ENCODE data around the gene CFAP45.

The CFAP45 gene

GRCh38 chr1:159946242-159947187 is 46.5 kb upstream of the CFAP45 start:
- Histone ChIP-seq H3K23ac (ENCODE audit: low read depth, low read length, poor library complexity) (no peak overlapping the region), H2BK120ac (ENCODE audit: low read depth, low read length) (no peak overlapping the region), H3K9ac (ENCODE audit: low read depth, low read length, poor library complexity) (peak overlapping the region; percentile 82), H3K14ac (ENCODE audit: low read length) (no peak overlapping the region), H3K4me2 (ENCODE audit: insufficient read depth, low read length, poor library complexity, severe bottlenecking) (peak overlapping the region; percentile 71), H2BK12ac (ENCODE audit: low read length) (no peak overlapping the region), H2AK5ac (ENCODE audit: low read depth, low read length) (peak overlapping the region; percentile 3), H3K36me3 (replicated peaks in 1 of 2; ENCODE audit: control insufficient read depth in 2 of 2, insufficient read depth in 2 of 2, low read length in 2 of 2) (no peaks in the 10 kb centered on the region), H2AFZ (ENCODE audit: low read length) (peak overlapping the region; percentile 98), H2BK15ac (ENCODE audit: low read length) (peak overlapping the region; percentile 66), H3K4ac (ENCODE audit: low read length) (no peak overlapping the region), H4K91ac (ENCODE audit: low read depth, low read length, poor library complexity) (no peak overlapping the region), H3K79me1 (ENCODE audit: low read depth, low read length) (peaks cover 10% of the 10 kb centered on the region), H3K9me3 (replicated peaks in 1 of 2; ENCODE audit: control insufficient read depth in 2 of 2, insufficient read depth in 1 of 2, low read depth in 1 of 2, low read length in 2 of 2) (no peaks in the 10 kb centered on the region), H3K18ac (ENCODE audit: low read length) (peak overlapping the region; percentile 92), H2BK5ac (ENCODE audit: low read length) (no peak overlapping the region), H3K27me3 (ENCODE audit: control insufficient read depth in 3 of 3, insufficient read depth in 3 of 3, low read depth in 1 of 3, low read length in 3 of 3) (peaks cover 0 to 53% (median 0%) of the 10 kb centered on the region in 3 experiments), H3K4me1 (ENCODE audit: control insufficient read depth in 2 of 2, insufficient read depth in 1 of 2, low read depth in 1 of 2, low read length in 2 of 2) (peaks cover 10 to 28% of the 10 kb centered on the region in 2 donors), H4K8ac (ENCODE audit: low read depth, low read length) (no peak overlapping the region), H3K27ac (replicated peaks; ENCODE audit: low read length) (no peak overlapping the region), H3K4me3 (ENCODE audit: low read length in 2 of 2) (peak overlapping the region; percentile 78 to 79)
- DNase-seq (ENCODE audit: low spot score), result no peak
- WGBS, 2 donors (ENCODE audit: extremely low coverage in 2 of 2, insufficient read length in 2 of 2, insufficient replicate concordance in 1 of 2), result no CpG with 5 or more reads among the region's 9 CpGs

DNA sequence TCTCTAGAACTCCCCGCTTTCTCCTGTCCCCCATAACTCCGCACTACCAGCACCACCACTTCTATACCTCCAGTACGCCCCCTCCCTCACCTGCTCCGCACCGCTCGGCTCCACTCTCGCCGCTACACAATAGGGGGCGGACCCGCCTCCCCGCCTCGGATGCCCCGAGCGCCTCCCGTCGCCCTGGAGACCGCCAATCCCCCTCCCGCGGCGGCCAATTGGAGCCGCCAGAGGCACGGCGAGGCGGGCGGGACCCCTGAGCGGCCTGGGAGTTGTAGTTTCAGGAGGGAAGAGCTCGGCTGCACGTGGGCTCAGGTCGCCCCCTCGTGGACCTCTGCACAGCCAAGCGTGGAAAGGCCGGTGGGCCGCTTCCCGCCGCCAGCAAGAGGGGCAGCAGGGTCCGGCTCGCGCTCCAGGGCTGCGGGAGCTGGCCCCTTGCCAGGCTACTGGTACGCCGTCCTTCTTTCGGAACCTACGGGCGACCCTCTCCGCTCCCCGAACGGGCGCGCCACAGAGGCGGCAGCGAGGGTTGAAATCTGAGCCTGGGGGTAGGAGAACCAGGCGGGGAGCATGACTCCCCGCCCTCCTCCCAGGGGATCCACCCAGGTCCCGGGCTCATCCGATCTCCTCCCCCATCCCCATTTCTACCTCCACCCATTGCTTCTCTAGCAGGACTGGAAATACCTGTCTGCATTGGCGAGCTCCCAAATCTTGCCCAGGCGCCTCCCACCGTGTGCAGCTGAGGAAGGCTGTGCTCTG is 45.7 kb upstream of the CFAP45 start, which contains the start of gene IGSF9:
Gene IGSF9, minus strand, starts transcription at position 131 of the 759 bp plus-strand sequence. CDS start 2,159 bp downstream, outside the sequence.
- H3K4ac ChIP-seq (ENCODE audit: low read length), result no peak within 1 kb of the TSS
- H3K27me3 ChIP-seq (ENCODE audit: control insufficient read depth in 3 of 3, insufficient read depth in 3 of 3, low read depth in 1 of 3, low read length in 3 of 3), result peaks cover 0 to 45% (median 0%) of the 10 kb centered on the region in 3 experiments
- H2BK12ac ChIP-seq (ENCODE audit: low read length), result peak within 1 kb of the TSS; percentile 41
- H4K8ac ChIP-seq (ENCODE audit: low read depth, low read length), result no peak within 1 kb of the TSS
- no peaks in the 10 kb centered on the region for H3K9me3 ChIP-seq (replicated peaks in 1 of 2; ENCODE audit: control insufficient read depth in 2 of 2, insufficient read depth in 1 of 2, low read depth in 1 of 2, low read length in 2 of 2)
- H3K4me1 ChIP-seq (ENCODE audit: control insufficient read depth in 2 of 2, insufficient read depth in 1 of 2, low read depth in 1 of 2, low read length in 2 of 2), result peaks cover 19 to 36% of the 10 kb centered on the region in 2 donors
- H3K4me2 ChIP-seq (ENCODE audit: insufficient read depth, low read length, poor library complexity, severe bottlenecking), result peak within 1 kb of the TSS; percentile 71
- no peak within 1 kb of the TSS for H3K14ac ChIP-seq (ENCODE audit: low read length)
- peaks cover 10% of the 10 kb centered on the region for H3K79me1 ChIP-seq (ENCODE audit: low read depth, low read length)
- peak within 1 kb of the TSS; percentile 33 for H2BK120ac ChIP-seq (ENCODE audit: low read depth, low read length)
- H2BK5ac ChIP-seq (ENCODE audit: low read length), result no peak within 1 kb of the TSS
- peak within 1 kb of the TSS; percentile 6 for H3K23ac ChIP-seq (ENCODE audit: low read depth, low read length, poor library complexity)
- no peak within 1 kb of the TSS for H4K91ac ChIP-seq (ENCODE audit: low read depth, low read length, poor library complexity)
- no CpG with 5 or more reads among the region's 58 CpGs for WGBS, 2 donors (ENCODE audit: extremely low coverage in 2 of 2, insufficient read length in 2 of 2, insufficient replicate concordance in 1 of 2)
- DNase-seq (ENCODE audit: low spot score), result peak; percentile 93
- H3K4me3 ChIP-seq (ENCODE audit: low read length in 2 of 2), result peak within 1 kb of the TSS; percentile 78 to 83
- no peak within 1 kb of the TSS for H3K27ac ChIP-seq (replicated peaks; ENCODE audit: low read length)
- peak within 1 kb of the TSS; percentile 82 for H3K9ac ChIP-seq (ENCODE audit: low read depth, low read length, poor library complexity)
- peak within 1 kb of the TSS; percentile 98 for H2AFZ ChIP-seq (ENCODE audit: low read length)
- H3K18ac ChIP-seq (ENCODE audit: low read length), result peak within 1 kb of the TSS; percentile 92
- H3K36me3 ChIP-seq (replicated peaks in 1 of 2; ENCODE audit: control insufficient read depth in 2 of 2, insufficient read depth in 2 of 2, low read length in 2 of 2), result no peaks in the 10 kb centered on the region
- peak within 1 kb of the TSS; percentile 66 for H2AK5ac ChIP-seq (ENCODE audit: low read depth, low read length)
- peak within 1 kb of the TSS; percentile 66 for H2BK15ac ChIP-seq (ENCODE audit: low read length)

- Histone ChIP-seq H3K4ac (ENCODE audit: low read length) (no peak overlapping the region), H3K9ac (ENCODE audit: low read depth, low read length, poor library complexity) (peak overlapping the region; percentile 36), H2AFZ (ENCODE audit: low read length) (peak overlapping the region; percentile 98), H3K9me3 (replicated peaks in 1 of 2; ENCODE audit: control insufficient read depth in 2 of 2, insufficient read depth in 1 of 2, low read depth in 1 of 2, low read length in 2 of 2) (no peaks in the 10 kb centered on the region), H2BK12ac (ENCODE audit: low read length) (peak overlapping the region; percentile 41), H4K8ac (ENCODE audit: low read depth, low read length) (no peak overlapping the region), H2BK15ac (ENCODE audit: low read length) (peak overlapping the region; percentile 49), H3K18ac (ENCODE audit: low read length) (peak overlapping the region; percentile 88), H3K4me1 (ENCODE audit: control insufficient read depth in 2 of 2, insufficient read depth in 1 of 2, low read depth in 1 of 2, low read length in 2 of 2) (peaks cover 24 to 39% of the 10 kb centered on the region in 2 donors), H3K27ac (replicated peaks; ENCODE audit: low read length) (no peak overlapping the region), H2BK120ac (ENCODE audit: low read depth, low read length) (peak overlapping the region; percentile 33), H3K4me3 (ENCODE audit: low read length in 2 of 2) (peak overlapping the region; percentile 78 to 83), H4K91ac (ENCODE audit: low read depth, low read length, poor library complexity) (no peak overlapping the region), H3K4me2 (ENCODE audit: insufficient read depth, low read length, poor library complexity, severe bottlenecking) (peak overlapping the region; percentile 60), H3K27me3 (ENCODE audit: control insufficient read depth in 3 of 3, insufficient read depth in 3 of 3, low read depth in 1 of 3, low read length in 3 of 3) (peaks cover 0 to 36% (median 0%) of the 10 kb centered on the region in 3 experiments), H2BK5ac (ENCODE audit: low read length) (no peak overlapping the region), H3K36me3 (replicated peaks in 1 of 2; ENCODE audit: control insufficient read depth in 2 of 2, insufficient read depth in 2 of 2, low read length in 2 of 2) (peaks cover 0 to 5% of the 10 kb centered on the region in 2 donors), H3K14ac (ENCODE audit: low read length) (no peak overlapping the region), H3K23ac (ENCODE audit: low read depth, low read length, poor library complexity) (no peak overlapping the region), H2AK5ac (ENCODE audit: low read depth, low read length) (peak overlapping the region; percentile 66), H3K79me1 (ENCODE audit: low read depth, low read length) (peaks cover 10% of the 10 kb centered on the region)
- DNase-seq (ENCODE audit: low spot score), result no peak
- no CpG with 5 or more reads among the region's 11 CpGs for WGBS, 2 donors (ENCODE audit: extremely low coverage in 2 of 2, insufficient read length in 2 of 2, insufficient replicate concordance in 1 of 2)
Measured at GRCh38 chr1:159944623-159945455, 44.9 kb upstream of the CFAP45 start.
